ENCODE measurements around the gene TEAD1.
"Not testable (repeated sequence)": the region's sequence is repeated elsewhere in the genome, so short reads cannot be mapped to it uniquely, and the experiment has no call there.

Gene TEAD1

DNA sequence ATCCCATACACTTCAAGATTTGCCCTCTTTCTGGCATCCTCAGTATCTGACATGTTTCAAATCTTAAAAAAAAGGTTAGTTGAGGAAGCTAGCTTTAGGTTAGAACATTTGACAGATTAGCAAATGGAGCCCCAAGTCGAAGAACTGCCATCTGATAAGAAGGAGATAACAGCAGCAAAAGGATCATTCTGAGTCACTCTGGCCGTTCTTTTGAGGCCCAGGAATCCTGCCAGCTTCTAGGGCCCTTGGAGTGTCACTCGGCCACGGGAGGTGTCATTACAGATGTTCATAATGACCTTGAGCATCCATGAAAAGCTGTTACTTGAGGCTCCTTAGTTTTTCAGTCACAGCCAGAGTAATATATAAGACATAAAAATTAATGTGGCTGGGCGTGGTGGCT is 202.8 kb downstream of the TEAD1 start:
- TF ChIP-seq, protein P1, sequence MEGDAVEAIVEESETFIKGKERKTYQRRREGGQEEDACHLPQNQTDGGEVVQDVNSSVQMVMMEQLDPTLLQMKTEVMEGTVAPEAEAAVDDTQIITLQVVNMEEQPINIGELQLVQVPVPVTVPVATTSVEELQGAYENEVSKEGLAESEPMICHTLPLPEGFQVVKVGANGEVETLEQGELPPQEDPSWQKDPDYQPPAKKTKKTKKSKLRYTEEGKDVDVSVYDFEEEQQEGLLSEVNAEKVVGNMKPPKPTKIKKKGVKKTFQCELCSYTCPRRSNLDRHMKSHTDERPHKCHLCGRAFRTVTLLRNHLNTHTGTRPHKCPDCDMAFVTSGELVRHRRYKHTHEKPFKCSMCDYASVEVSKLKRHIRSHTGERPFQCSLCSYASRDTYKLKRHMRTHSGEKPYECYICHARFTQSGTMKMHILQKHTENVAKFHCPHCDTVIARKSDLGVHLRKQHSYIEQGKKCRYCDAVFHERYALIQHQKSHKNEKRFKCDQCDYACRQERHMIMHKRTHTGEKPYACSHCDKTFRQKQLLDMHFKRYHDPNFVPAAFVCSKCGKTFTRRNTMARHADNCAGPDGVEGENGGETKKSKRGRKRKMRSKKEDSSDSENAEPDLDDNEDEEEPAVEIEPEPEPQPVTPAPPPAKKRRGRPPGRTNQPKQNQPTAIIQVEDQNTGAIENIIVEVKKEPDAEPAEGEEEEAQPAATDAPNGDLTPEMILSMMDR (IDR thresholded peaks at IDR 0.05; ENCODE audit: low read depth, low read length) = no peak
- in situ Hi-C loops (cut with HindIII; ENCODE audit: low sequenced_read_pairs) = no loop called here
- no peak for DNase-seq (ENCODE audit: low read depth, low spot score)

DNA sequence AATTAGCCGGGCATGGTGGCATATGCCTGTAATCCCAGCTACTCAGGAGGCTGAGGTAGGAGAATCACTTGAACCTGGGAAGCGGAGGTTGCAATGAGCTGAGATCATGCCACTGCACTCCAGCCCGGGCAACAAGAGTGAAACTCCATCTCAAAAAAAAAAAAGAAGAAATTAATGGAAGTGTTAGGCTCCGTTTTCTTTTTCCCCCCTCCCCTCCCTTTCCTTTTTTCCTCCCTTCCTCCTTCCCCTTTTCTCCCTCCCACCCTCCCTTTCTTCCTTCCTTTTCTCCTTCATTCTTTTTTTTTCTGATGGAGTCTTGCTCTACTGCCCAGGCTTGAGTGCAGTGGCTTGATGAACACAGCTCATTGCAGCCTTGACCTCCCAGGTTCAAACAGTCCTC is 203.3 kb downstream of the TEAD1 start:
- H3K4me3 ChIP-seq (ENCODE audit: low read depth, low read length); in situ Hi-C loops (cut with HindIII; ENCODE audit: low sequenced_read_pairs); DNase-seq (ENCODE audit: low read depth, low spot score): not testable (repeated sequence)

More for the DNA sequence above, 202.8 kb downstream of the TEAD1 start:
- H3K4me3 ChIP-seq (ENCODE audit: low read depth, low read length) = no peak overlapping the region

DNA sequence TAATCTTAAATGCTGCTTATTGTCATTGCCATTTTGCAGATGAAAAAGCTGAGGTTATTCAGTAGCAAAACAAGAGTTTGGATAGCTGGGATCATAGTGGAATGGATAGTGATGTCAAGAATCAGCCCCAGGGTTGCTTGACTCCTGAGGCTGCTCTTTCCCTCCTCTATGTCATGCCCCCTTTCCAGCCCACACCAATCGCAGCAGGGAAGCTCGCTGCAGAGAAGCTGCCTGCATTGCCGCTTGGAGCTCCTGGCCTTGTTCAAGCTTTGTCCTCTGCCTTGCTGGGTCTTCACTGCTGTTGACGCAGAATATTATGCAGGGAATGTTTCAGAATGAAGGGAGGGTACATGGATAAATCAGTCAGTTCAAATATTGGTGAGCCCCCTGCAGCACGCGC is 206.1 kb downstream of the TEAD1 start:
- no peak for DNase-seq (ENCODE audit: low read depth, low spot score)
- in situ Hi-C loops (cut with HindIII; ENCODE audit: low sequenced_read_pairs) = no loop called here
- H3K4me3 ChIP-seq (ENCODE audit: low read depth, low read length) = no peak overlapping the region
- TF ChIP-seq, protein P1 (IDR thresholded peaks at IDR 0.05; ENCODE audit: low read depth, low read length) = no peak

DNA sequence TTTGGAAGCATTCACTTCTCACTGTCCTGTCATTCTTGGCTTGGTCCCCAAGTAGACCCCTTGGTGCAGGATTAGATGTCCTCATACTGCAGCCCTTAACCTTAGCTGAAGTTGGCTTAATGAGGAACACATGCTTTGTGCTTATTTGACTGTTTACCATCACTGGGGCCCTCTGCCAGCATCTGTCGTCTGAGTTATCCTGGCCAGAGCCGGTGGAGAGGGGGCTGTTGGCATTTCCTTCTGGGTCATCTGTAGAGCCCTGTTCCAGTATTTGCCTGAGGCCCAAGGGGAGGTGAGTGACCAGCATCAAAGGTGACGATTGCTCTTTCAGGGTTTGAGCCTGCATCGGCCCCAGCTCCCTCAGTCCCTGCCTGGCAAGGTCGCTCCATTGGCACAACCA is 208.4 kb downstream of the TEAD1 start:
- no peak for DNase-seq (ENCODE audit: low read depth, low spot score)
- in situ Hi-C loops (cut with HindIII; ENCODE audit: low sequenced_read_pairs) = no loop called here
- no peak overlapping the region for H3K4me3 ChIP-seq (ENCODE audit: low read depth, low read length)
- TF ChIP-seq, protein P1 (IDR thresholded peaks at IDR 0.05; ENCODE audit: low read depth, low read length) = no peak

DNA sequence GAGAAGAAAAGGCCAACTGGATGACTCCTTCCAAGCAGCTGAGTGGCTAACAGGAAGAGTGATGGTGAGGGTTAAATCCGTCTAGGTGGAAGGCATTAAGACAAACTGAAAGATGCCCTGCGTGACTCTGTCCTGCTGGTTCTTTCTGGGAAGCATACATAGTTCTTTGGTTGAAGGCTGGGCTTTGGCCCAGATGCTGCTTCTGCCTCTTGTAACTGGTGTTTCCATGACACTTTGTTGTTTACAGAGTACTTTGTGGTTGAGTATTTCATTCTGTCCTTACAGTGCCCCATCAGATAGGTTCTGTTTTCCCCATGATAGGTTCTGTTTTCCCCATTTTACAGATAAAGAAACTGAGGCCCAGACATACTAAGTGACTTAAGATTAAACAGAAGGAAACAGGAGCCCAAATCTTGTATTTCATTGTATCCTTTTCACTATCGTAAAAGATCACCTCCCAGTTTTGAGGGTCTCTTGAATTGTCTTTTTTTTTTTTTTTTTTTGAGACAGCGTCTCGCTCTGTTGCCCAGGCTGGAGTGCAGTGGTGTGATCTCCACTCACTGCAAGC is 210.6 kb downstream of the TEAD1 start:
- TF ChIP-seq, protein P1 (IDR thresholded peaks at IDR 0.05; ENCODE audit: low read depth, low read length) = no peak
- DNase-seq (ENCODE audit: low read depth, low spot score) = peak; percentile 55
- in situ Hi-C loops (cut with HindIII; ENCODE audit: low sequenced_read_pairs) = no loop called here
- H3K4me3 ChIP-seq (ENCODE audit: low read depth, low read length) = no peak overlapping the region

DNA sequence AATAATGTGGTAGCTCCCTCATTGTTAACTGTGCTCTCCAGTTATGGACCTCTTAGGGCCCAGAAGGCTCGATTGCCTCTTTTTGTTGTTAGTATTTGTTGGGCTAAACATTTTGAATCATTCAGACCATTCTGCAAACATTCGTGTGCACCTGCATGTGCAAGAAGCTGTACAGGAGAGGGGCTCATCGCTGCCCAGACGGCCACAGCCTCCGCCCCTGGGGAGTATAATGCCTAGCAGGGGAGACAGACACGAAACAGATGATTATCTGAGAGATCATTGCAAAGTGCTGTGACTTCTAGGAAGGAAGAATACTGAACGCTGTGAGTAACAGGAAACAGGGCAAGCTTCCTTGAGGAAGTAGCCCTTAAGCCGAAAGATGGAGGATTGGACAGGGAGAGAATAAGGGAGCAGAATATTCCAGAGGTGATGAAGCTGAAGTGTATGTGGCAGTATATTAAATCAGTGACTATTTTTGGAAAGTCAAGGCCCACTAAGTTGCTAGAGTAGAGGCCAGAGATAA is 211.6 kb downstream of the TEAD1 start:
- in situ Hi-C loops (cut with HindIII; ENCODE audit: low sequenced_read_pairs) = no loop called here
- no peak overlapping the region for H3K4me3 ChIP-seq (ENCODE audit: low read depth, low read length)

DNA sequence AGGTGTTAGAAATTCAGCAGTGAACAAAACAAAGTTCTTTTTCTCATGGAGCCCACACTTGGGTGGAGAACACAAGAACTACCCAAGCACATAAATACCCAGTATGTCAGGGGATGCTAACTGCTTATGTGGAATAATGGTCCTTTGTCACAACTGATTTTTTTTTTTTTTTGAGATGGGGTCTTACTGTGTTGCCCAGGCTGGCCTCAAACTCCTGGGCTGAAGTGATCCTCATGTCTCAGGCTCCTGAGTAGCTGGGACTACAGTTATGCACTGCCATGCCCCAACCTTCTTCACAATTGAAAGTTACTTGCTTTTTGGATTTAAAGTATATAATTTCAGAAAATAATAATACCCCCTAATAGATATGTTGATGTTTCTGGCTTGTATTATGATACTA is 212.3 kb downstream of the TEAD1 start:
- in situ Hi-C loops (cut with HindIII; ENCODE audit: low sequenced_read_pairs) = no loop called here
- DNase-seq (ENCODE audit: low read depth, low spot score) = no peak
- TF ChIP-seq, protein P1 (IDR thresholded peaks at IDR 0.05; ENCODE audit: low read depth, low read length) = no peak
- no peak overlapping the region for H3K4me3 ChIP-seq (ENCODE audit: low read depth, low read length)

More for the DNA sequence above, 211.6 kb downstream of the TEAD1 start:
- DNase-seq (ENCODE audit: low read depth, low spot score) = no peak
- TF ChIP-seq, protein P1 (IDR thresholded peaks at IDR 0.05; ENCODE audit: low read depth, low read length) = no peak
